HCT116 (cell line): Measurements from ENCODE around the gene ARHGAP12. TPM values are rescaled to one million over a fixed set of nuclear protein-coding genes. Genes with fewer than 3 reads are reported as not detected.

Source experiments
- ATAC-seq: fragments of 200-7000 bp; cut with Tn5 transposase; 2 replicates; pipeline ENCODE4 v1.9.1; 2020; ENCODE audit warnings: mild to moderate bottlenecking, moderate library complexity
- BruUV-seq: library from RNA; stranded (reverse); fragments of 400-500 nt; replicated peaks from 2 replicates; lab custom pipeline; 2021; lab: Mats Ljungman, UMichigan
- CTCF ChIA-PET: fragments of 300-600 bp; sonication (Branson Sonifier 250); formaldehyde crosslinking; loops from one replicate; lab custom pipeline; 2021; ENCODE audit warnings: antibody characterized with exemption; lab: Charles Lee
- POLR2A ChIA-PET: fragments of 300-600, 350-600 bp; sonication (Branson Sonifier 250); formaldehyde crosslinking; loops from one replicate; lab custom pipeline; 2021; ENCODE audit warnings: antibody characterized with exemption; lab: Charles Lee
- RAD21 ChIA-PET, 2 experiments: fragments of 300-600 bp; sonication (Branson Sonifier 250); formaldehyde crosslinking; loops; one replicate each; lab custom pipeline; 2023; ENCODE audit warnings: low total read pairs in 2 of 2; ENCODE audit not compliant: uncharacterized antibody in 2 of 2, unreplicated experiment in 2 of 2, low non-redundant PET in 1 of 2; lab: Charles Lee
- DNase-seq: peaks from one replicate; pipeline ENCODE4 v3.0.0-alpha.2; 2010; ENCODE audit warnings: low read depth, low spot score
- H2AFZ ChIP-seq: fragments of 200-600 bp; shearing (Covaris generic), sonication (generic); 2 replicates; pipeline ENCODE4 v1.6.1; 2017; ENCODE audit warnings: low read depth, mixed run types, mixed read lengths, antibody characterized with exemption, low read length; ENCODE audit not compliant: poor library complexity, severe bottlenecking
- H3K27ac ChIP-seq: 2 replicates; pipeline ENCODE4 v1.5.1; 2012; ENCODE audit warnings: low read depth, low read length
- H3K27me3 ChIP-seq: fragments of 200-600 bp; sonication (generic); 2 replicates; pipeline ENCODE4 v1.6.1; 2016; ENCODE audit warnings: mixed run types, low read length, mixed read lengths; ENCODE audit not compliant: insufficient read depth
- H3K36me3 ChIP-seq, 2 experiments: fragments of 200-500 bp in 1 of 2; fragments of 200-600 bp in 1 of 2; sonication (Bioruptor generic) in 1 of 2; sonication (generic) in 1 of 2; 2 replicates each; pipeline versions ENCODE4 v1.5.1 to v1.6.1; 2014 to 2016; ENCODE audit warnings: low read length in 2 of 2, inconsistent platforms in 1 of 2, mixed read lengths in 1 of 2, mixed run types in 1 of 2; ENCODE audit not compliant: insufficient read depth in 2 of 2, control insufficient read depth in 1 of 2
- H3K4me1 ChIP-seq, 2 experiments: fragments of 200-600 bp in 1 of 2; sonication (generic) in 1 of 2; 2 replicates each; pipeline versions ENCODE4 v1.5.1 to v1.6.1; 2012 to 2017; ENCODE audit warnings: low read length in 2 of 2, inconsistent platforms in 1 of 2, mild to moderate bottlenecking in 1 of 2, mixed read lengths in 1 of 2, mixed run types in 1 of 2, moderate library complexity in 1 of 2; ENCODE audit not compliant: insufficient read depth in 2 of 2, control insufficient read depth in 1 of 2
- H3K4me2 ChIP-seq: fragments of 200-600 bp; sonication (generic); 2 replicates; pipeline ENCODE4 v1.6.1; 2017; ENCODE audit warnings: mixed run types, low read length, mixed read lengths
- H3K4me3 ChIP-seq, 2 experiments: fragments of 200-600 bp in 1 of 2; sonication (generic) in 1 of 2; replicated peaks in 1 of 2; 2 replicates each; pipeline ENCODE4 v1.5.1; 2011 to 2016; ENCODE audit warnings: low read length in 2 of 2, control low read depth in 1 of 2, low read depth in 1 of 2, mild to moderate bottlenecking in 1 of 2, mixed read lengths in 1 of 2, mixed run types in 1 of 2
- H3K79me2 ChIP-seq: fragments of 200-600 bp; sonication (generic); 2 replicates; pipeline ENCODE4 v1.6.1; 2017; ENCODE audit warnings: mild to moderate bottlenecking, mixed run types, low read length, moderate library complexity, mixed read lengths; ENCODE audit not compliant: insufficient read depth
- H3K9ac ChIP-seq: fragments of 200-600 bp; sonication (generic); 2 replicates; pipeline ENCODE4 v1.6.1; 2016; ENCODE audit warnings: low read length, mixed read lengths
- H3K9me2 ChIP-seq: fragments of 200-600 bp; sonication (generic), shearing (Covaris generic); 2 replicates; pipeline ENCODE4 v1.6.1; 2017; ENCODE audit warnings: mixed run types, mild to moderate bottlenecking, moderate library complexity; ENCODE audit not compliant: insufficient read depth
- H3K9me3 ChIP-seq, 2 experiments: fragments of 200-500 bp in 1 of 2; fragments of 200-600 bp in 1 of 2; sonication (Bioruptor generic) in 1 of 2; sonication (generic) in 1 of 2; 2 replicates each; pipeline ENCODE4 v1.6.1; 2014 to 2017; ENCODE audit warnings: low read length in 2 of 2, mixed read lengths in 2 of 2, inconsistent platforms in 1 of 2, low read depth in 1 of 2, mild to moderate bottlenecking in 1 of 2, mixed run types in 1 of 2, moderate library complexity in 1 of 2; ENCODE audit not compliant: control insufficient read depth in 1 of 2, insufficient read depth in 1 of 2
- H4K20me1 ChIP-seq: fragments of 200-600 bp; sonication (generic), shearing (Covaris generic); 2 replicates; pipeline ENCODE4 v1.6.1; 2017; ENCODE audit warnings: mixed run types, mild to moderate bottlenecking, moderate library complexity; ENCODE audit not compliant: insufficient read depth
- CBX3 ChIP-seq: IDR thresholded peaks from 2 replicates; pipeline ENCODE4 v1.6.1; 2012; ENCODE audit warnings: low read depth
- CEBPB ChIP-seq: IDR thresholded peaks from 2 replicates; pipeline ENCODE4 v1.6.1; 2012; ENCODE audit warnings: low read depth
- EGR1 ChIP-seq: IDR thresholded peaks from 2 replicates; pipeline ENCODE4 v1.6.1; 2012; ENCODE audit warnings: low read depth
- ELF1 ChIP-seq: IDR thresholded peaks from 2 replicates; pipeline ENCODE4 v1.6.1; 2012; ENCODE audit warnings: low read depth, borderline replicate concordance
- EZH2 ChIP-seq: fragments of 200-600 bp; sonication (generic); IDR thresholded peaks from 2 replicates; pipeline ENCODE4 v1.6.1; 2017; ENCODE audit warnings: antibody characterized with exemption, mixed run types
- EZH2phosphoT487 ChIP-seq: fragments of 200-600 bp; IDR thresholded peaks from 2 replicates; pipeline ENCODE4 v1.6.1; 2018; ENCODE audit warnings: antibody characterized with exemption, borderline replicate concordance
- FOSL1 ChIP-seq: IDR thresholded peaks from 2 replicates; pipeline ENCODE4 v1.6.1; 2012; ENCODE audit warnings: low read depth
- JUND ChIP-seq: IDR thresholded peaks from 2 replicates; pipeline ENCODE4 v1.6.1; 2012
- POLR2A ChIP-seq: IDR thresholded peaks from 2 replicates; pipeline ENCODE4 v1.7.0; 2011; ENCODE audit warnings: borderline replicate concordance; ENCODE audit not compliant: insufficient read depth, insufficient read length; ENCODE audit errors: extremely low read depth
- POLR2AphosphoS5 ChIP-seq: IDR thresholded peaks from 2 replicates; pipeline ENCODE4 v1.6.1; 2011; ENCODE audit warnings: mild to moderate bottlenecking, low read depth, low read length, moderate library complexity
- RAD21 ChIP-seq: IDR thresholded peaks from 2 replicates; pipeline ENCODE4 v1.6.1; 2012; ENCODE audit warnings: low read depth, mild to moderate bottlenecking
- SP1 ChIP-seq: IDR thresholded peaks from 2 replicates; pipeline ENCODE4 v1.6.1; 2012; ENCODE audit warnings: low read depth
- YY1 ChIP-seq: IDR thresholded peaks from 2 replicates; pipeline ENCODE4 v1.6.1; 2011; ENCODE audit warnings: low read length, low read depth, moderate library complexity, mild to moderate bottlenecking; ENCODE audit not compliant: insufficient replicate concordance; ENCODE audit errors: extremely low read depth
- ZFX ChIP-seq: fragments of 450-650 bp; IDR thresholded peaks from 2 replicates; pipeline ENCODE4 v1.6.1; 2017
- ZNF274 ChIP-seq: fragments of 200-500 bp; sonication (Bioruptor generic); IDR thresholded peaks from 2 replicates; pipeline ENCODE4 v1.6.1; 2014; ENCODE audit warnings: mild to moderate bottlenecking, low read depth, low read length, inconsistent platforms
- intact Hi-C: fragments of 100-400 bp; cut with micrococcal nuclease; formaldehyde crosslinking; loops from 2 replicates; pipeline ENCODE4 v1.10.0; 2022
- total RNA-seq: library from RNA; stranded (reverse); gene quantifications from one replicate; pipeline ENCODE4 v1.2.1, GENCODE V29; 2021; ENCODE audit not compliant: unreplicated experiment
- TF ChIP-seq, protein P1 (sequence below): IDR thresholded peaks from 2 replicates; pipeline ENCODE4 v1.6.1; 2012; ENCODE audit warnings: low read depth
- TF ChIP-seq, protein P2 (sequence below): IDR thresholded peaks from 2 replicates; pipeline ENCODE4 v1.6.1; 2011; ENCODE audit warnings: mild to moderate bottlenecking, low read length, moderate library complexity; ENCODE audit not compliant: insufficient replicate concordance; ENCODE audit errors: extremely low read depth
- TF ChIP-seq, protein P3 (sequence below): IDR thresholded peaks from 2 replicates; pipeline ENCODE4 v1.6.1; 2012
- TF ChIP-seq, protein P4 (sequence below): IDR thresholded peaks from 2 replicates; pipeline ENCODE4 v1.6.1; 2012

The ARHGAP12 gene
- total RNA-seq, 1 experiment from 2014 or later, result 80.3 TPM

DNA sequence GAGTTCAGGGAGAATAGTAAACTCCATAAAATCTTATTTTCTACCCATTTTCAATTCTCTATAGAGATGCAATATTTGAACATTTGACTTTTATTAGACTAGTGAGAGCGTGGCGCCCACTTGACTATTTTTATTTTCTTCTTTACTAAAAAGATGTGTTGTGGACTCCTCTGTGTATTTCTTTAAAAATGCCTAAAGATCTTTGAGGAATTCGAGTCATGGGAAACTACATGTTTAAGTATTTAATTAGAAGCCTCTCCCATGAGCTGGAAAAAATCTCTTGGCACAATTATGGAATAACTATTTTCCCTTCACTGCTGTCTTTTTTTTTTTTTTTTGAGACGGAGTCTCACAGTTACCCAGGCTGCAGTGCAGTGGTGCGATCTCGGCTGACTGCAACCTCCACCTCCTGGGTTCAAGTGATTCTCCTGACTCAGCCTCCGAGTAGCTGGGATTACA is 124.2 kb downstream of the ARHGAP12 start:
- intact Hi-C loops, result loop anchor here (10.0 kb wide), 3 partner anchors 1020 to 1080 kb away; no protein-coding TSS in a partner anchor
- H3K27me3 ChIP-seq, result no peaks in the 10 kb centered on the region
- H3K79me2 ChIP-seq, result no peaks in the 10 kb centered on the region; the same call in 1 of the 2 replicates
- DNase-seq (no peak), ATAC-seq (no peak)
- H4K20me1 ChIP-seq, result no peaks in the 10 kb centered on the region; the same call in 1 of the 2 replicates
- no peaks in the 10 kb centered on the region for H3K9me2 ChIP-seq
- CTCF ChIA-PET, result no interaction called here
- POLR2A ChIA-PET, result no interaction called here
- H2AFZ ChIP-seq, result no peak overlapping the region
- no peak overlapping the region for H3K9ac ChIP-seq
- H3K9me3 ChIP-seq, result no peaks in the 10 kb centered on the region
- no peak overlapping the region for H3K4me3 ChIP-seq
- TF ChIP-seq ZFX (no peak), EZH2 (no peak), ZNF274 (no peak), YY1 (no peak), EGR1 (no peak), SP1 (no peak), ELF1 (no peak), POLR2A (no peak), FOSL1 (no peak), POLR2AphosphoS5 (no peak), EZH2phosphoT487 (no peak), CBX3 (no peak), RAD21 (no peak), JUND (no peak), CEBPB (no peak)
- TF ChIP-seq, protein P1, sequence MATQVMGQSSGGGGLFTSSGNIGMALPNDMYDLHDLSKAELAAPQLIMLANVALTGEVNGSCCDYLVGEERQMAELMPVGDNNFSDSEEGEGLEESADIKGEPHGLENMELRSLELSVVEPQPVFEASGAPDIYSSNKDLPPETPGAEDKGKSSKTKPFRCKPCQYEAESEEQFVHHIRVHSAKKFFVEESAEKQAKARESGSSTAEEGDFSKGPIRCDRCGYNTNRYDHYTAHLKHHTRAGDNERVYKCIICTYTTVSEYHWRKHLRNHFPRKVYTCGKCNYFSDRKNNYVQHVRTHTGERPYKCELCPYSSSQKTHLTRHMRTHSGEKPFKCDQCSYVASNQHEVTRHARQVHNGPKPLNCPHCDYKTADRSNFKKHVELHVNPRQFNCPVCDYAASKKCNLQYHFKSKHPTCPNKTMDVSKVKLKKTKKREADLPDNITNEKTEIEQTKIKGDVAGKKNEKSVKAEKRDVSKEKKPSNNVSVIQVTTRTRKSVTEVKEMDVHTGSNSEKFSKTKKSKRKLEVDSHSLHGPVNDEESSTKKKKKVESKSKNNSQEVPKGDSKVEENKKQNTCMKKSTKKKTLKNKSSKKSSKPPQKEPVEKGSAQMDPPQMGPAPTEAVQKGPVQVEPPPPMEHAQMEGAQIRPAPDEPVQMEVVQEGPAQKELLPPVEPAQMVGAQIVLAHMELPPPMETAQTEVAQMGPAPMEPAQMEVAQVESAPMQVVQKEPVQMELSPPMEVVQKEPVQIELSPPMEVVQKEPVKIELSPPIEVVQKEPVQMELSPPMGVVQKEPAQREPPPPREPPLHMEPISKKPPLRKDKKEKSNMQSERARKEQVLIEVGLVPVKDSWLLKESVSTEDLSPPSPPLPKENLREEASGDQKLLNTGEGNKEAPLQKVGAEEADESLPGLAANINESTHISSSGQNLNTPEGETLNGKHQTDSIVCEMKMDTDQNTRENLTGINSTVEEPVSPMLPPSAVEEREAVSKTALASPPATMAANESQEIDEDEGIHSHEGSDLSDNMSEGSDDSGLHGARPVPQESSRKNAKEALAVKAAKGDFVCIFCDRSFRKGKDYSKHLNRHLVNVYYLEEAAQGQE, result no peak
- TF ChIP-seq, protein P2, sequence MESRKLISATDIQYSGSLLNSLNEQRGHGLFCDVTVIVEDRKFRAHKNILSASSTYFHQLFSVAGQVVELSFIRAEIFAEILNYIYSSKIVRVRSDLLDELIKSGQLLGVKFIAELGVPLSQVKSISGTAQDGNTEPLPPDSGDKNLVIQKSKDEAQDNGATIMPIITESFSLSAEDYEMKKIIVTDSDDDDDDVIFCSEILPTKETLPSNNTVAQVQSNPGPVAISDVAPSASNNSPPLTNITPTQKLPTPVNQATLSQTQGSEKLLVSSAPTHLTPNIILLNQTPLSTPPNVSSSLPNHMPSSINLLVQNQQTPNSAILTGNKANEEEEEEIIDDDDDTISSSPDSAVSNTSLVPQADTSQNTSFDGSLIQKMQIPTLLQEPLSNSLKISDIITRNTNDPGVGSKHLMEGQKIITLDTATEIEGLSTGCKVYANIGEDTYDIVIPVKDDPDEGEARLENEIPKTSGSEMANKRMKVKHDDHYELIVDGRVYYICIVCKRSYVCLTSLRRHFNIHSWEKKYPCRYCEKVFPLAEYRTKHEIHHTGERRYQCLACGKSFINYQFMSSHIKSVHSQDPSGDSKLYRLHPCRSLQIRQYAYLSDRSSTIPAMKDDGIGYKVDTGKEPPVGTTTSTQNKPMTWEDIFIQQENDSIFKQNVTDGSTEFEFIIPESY, result no peak
- TF ChIP-seq, protein P3, sequence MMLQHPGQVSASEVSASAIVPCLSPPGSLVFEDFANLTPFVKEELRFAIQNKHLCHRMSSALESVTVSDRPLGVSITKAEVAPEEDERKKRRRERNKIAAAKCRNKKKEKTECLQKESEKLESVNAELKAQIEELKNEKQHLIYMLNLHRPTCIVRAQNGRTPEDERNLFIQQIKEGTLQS, result no peak
- TF ChIP-seq, protein P4, sequence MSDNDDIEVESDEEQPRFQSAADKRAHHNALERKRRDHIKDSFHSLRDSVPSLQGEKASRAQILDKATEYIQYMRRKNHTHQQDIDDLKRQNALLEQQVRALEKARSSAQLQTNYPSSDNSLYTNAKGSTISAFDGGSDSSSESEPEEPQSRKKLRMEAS, result no peak
- H3K36me3 ChIP-seq, result peaks cover 34 to 40% of the 10 kb centered on the region in 2 experiments
- H3K4me1 ChIP-seq, result no peaks in the 10 kb centered on the region
- H3K4me2 ChIP-seq, result no peak overlapping the region
- no peak overlapping the region for H3K27ac ChIP-seq
- no TSS peak for BruUV-seq
- RAD21 ChIA-PET, result interaction anchor here (0.7 to 1.1 kb wide), 2 partner anchors 58 to 193 kb away, joined by 3 read pairs; no protein-coding TSS in a partner anchor
